Activated naive CD8-positive, alpha-beta T cell treated with anti-CD3 and anti-CD28 coated beads, Interleukin-2, amount 50 U/mL, for 16 hours (primary cell): ENCODE measurements around the gene LTF.

Source experiments
- DNase-seq: peaks from one replicate; pipeline ENCODE4 v3.0.0-alpha.2; 2020; ENCODE audit warnings: low read depth, low spot score

LTF gene

DNA sequence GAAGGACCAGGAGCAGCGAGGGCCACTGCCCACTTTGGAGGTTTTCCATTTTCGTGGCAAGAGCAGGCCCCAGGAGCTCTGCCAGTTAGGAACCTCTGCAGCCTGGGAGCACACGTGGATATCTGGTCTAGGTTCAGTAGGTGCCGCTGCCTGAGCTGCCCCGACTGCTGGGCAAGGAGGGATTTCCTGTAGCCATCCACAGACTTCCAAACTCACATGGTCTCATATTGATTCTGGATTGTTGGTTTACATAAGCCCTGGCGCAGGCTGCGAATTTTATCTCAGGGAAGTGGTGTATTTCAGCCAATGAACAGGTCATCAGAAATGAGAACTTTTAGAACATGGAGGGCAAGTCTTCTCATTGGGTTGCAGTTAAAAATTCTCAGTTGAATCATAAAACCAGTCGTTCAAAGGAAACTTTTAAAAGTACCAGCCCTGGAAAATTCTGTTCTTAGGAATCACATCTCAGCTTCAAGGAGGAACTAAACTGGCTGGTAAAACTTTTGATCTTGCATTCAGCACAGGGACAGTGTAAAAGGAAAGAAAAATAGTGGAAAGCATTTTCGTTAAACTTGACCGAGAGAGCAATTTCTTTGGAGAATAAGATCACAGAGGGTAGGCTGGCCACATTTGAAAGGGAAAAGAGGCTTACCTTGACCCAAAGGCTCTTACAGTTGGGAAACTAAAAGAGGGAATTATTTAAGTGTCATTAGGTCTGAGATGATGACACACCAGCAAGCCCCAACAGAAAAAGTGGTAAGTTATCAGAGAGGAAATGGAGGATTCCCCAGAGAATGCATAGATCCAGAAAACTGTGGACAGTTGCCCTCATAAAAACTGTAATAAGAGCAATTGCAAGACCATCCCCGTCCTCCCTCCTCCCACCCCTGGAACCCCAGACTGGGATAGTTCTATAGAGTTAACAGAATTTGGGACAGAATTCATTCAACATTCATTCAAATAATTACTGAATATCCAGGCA lies 26.7 kb upstream of the LTF start:
- DNase-seq = no peak

DNA sequence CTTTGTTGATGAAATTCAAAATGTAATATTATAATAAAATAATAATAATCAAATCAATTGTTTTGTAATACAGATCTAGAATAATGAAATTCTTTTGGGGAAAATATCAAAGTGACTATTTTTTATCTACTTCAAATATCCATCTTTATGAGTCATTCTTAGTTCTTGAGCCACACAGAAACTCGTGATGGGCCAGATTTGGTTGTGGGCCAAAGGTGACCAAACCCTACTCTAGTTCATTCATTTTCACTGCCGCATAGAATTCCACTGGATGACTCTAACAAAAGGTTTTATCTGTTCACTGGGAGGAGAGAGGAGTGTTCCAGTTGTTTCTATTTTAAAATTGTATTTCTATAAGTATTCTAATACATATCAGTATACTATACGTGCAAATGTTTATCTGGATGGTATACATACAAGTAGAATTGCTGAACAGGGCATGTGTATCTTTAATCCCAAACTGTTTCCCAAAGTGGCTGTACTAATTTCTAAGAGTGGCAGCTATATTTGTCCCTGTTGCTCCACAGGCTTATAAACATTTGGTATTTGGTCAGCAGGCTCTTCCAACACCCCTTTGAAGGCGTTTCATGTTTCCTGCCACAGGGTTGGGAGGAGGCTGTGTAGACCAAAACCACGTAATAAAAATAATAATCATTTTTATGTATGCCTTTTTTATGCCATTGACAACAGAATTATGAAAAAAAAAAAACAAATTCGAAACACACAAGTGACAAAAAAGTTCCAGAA lies 25.8 kb upstream of the LTF start:
- DNase-seq = no peak

DNA sequence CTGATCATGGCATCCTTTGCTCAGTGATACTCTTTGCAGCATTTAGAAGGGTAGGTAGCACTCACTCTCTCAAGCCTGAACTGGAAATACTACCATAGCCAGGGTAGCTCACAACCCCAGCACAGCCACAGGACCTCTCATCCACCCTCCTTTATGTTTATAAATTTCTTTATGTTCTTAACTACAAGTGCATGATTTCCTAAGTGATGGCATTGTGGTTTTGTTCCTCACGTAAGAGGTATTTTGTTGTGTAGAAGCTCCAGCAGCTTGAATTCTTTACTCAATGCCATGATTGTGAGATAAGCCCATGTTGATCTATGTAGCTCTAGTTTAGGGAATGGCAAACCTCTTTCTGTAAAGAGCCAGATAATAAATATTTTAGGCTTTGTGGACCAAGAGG lies 25.2 kb upstream of the LTF start:
- no peak for DNase-seq

DNA sequence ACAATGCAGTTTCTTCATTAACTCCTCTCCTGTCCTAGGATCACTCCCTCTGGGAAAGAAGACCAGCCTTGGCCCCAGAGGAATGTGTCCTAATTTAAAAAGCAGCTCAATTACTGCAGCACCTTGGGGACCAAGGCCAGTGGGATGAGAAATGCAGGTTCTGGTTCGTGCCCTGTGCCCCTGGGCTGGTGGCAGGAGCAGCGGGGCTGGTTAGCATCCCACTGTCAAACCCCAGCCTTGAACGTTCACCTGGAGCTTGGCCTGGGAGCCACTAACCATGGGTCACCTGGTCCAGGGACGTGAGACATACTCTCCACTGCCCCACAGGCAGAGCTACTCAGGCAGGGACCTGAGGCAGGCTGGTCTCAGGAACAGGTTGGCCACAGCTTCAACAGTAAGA lies 24.7 kb upstream of the LTF start:
- DNase-seq = no peak

DNA sequence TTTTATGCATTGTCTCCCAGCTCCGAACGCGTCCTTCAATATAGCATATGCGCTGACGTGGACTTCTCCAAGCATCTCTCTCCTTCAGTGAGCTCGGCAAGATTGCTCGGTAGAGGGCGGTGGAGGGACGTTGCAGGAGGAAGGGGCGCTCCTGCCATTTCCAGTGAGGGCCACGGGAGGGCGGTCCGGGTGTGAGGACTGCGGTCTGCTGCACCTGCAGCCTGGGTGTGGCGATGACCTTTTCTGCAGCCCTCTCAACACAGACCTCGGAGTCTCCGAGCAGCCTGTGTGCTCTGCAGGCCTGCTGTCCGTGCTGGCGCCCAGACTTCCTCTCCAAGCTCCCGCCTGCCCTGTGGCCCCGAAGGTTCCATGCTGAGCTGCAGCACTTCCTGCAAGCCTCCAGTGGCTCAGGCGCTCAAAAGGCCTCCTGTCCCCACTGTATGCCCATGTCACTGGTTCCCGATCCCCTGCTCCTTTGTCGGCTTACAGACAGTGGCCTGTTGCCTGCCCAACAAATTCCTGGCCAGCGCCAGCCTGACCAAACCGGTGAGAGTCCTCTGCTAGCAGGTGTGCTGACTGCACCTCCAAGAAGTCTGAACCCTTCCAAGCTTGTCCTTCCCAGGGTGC lies 24.1 kb upstream of the LTF start:
- DNase-seq = peak; percentile 86

DNA sequence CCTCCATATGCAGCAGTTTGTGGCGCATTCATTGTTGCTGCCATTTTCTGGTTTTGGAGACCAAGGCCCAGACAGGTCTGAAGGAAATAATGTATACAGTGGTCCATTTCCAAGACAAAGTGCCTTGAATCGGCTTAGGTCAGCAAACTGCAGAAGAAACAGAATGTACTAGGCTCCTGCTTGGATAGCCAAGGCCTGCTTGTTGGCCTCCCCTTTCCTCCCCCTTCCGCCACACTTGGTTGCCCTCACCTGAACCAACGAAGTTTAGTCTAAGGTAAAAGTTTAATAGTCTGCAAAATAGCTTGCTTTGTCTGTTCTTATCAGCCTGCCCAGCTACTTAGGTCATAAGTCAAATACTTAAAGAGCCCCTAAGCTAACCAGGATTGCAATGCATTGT lies 21.1 kb upstream of the LTF start:
- no peak for DNase-seq

DNA sequence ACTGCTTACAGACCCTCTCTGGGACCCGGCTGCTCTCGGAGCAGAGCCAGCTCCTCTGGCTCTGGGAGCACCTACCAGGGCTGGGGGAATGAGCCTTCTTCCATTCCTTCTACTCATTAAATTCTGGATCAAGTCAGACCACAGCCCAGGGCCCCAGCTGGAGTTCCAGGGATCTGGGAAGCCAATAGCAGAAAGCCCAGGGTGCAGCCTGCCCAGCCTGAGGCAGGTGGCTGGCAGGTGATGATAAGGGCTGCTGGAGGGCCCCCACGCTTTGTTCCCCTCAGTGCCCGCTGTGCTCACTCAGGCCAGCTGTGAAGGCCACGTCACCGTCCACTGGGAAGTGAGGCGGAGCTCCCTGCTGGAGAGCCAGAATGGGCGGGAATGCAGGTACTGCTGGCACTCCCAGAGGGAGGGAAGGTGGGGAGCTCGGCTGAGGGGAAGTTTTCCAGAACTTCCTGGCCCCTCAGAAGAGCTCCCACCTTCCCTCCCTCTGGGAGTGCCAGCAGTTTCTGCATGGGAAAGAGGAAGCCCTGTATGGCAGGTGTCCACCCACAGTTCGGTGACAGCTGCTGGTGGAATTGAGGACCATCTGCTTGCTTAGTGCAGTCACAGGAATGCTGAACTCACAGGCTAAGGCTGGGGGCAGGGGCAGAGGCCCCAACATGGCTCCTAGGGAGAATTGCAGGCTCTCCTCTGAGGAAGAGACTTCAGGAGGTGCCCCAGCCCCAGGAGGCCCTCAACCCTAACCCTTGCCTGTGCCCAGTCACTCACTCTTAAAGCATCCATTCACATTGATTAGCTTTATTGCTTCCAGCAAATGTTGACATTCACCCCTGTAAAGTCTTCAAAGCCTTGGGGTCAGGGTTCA lies 20.4 kb upstream of the LTF start:
- DNase-seq = no peak

DNA sequence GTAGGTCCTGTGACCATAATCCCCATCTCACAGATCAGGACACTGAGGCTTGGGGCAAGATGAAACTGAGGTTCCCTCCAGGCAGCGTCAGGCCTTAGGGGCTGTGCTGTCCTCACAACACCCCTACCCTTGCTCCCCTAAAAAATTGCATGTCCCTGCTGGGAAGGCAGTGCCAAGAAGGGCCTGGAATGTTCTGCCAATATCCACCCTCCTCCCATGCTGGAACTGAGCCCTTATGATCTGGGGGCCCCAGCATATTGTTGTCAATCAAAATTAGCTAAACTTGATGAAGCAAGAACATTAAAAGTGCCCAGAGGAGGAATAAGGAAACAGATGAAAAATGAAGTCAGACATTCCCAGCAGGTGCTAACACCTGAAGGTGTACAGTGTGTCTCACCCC lies 19.7 kb upstream of the LTF start:
- DNase-seq = no peak

DNA sequence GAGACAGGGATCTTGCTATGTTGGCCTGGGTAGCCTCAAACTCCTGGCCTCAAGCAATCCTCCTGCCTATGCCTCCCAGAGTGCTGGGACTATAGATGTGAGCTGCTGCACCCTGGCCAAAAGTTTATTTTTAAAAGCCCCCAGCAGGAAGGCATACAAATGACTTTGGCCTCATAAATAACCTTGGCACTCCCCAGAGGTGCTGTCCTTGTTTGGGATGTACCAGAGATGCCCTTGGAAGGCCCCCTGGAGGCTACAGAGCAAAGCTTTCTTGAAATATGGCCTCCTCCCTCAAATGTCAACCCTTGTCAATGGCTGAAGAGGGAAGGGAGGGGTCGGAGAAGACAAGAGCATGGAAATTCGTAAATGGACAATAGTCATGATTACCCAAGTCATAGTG lies 19.1 kb upstream of the LTF start:
- DNase-seq = no peak

DNA sequence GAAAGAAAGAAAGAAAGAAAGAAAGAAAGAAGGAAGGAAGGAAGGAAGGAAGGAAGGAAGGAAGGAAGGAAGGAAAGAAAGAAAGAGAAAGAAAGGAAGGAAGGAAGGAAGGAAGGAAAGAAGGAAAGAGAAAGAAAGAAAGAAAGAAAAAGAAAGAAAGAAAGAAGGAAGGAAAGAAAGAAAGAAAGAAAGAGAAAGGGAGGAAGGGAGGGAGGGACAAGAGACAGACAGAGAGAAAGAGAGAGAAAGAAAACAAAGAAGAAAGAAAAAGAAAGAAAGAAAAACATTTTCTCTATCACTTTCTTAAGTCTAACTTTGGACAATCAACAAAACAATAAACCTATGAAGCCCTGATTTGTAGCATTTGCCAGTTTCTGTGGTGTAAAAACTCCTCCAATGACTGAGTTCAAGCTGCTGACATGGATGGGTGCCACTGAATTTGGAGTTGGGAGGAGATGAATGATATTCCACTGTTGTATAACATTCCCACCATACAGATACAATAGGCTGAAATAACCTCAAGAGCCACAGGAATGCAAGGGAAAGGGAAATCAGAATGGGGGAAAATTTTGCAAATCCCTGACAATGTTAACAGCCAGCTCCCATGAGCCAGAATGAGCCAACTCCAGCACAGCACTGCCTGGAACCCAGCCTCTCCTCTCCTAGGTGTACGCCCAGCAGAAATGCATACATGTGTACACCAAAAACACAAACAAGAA lies 18.1 kb upstream of the LTF start:
- no peak for DNase-seq

DNA sequence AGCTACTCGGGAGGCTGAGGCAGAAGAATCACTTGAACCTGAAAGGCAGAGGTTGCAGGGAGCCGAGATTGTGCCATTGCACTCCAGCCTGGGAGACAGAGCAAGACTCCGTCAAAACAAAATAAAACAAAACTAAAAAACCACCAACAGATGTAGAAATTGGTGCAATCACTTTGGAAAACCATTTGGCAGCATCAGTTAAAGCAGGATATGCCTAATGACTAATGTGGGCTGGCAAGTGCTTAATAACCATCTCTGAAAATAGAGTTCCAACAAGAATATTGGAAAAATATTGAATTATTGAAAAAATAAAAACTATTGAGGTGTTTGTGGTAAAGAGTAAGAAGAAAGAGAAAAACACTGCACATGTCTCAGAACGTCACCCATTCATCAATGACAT lies 16.9 kb upstream of the LTF start:
- no peak for DNase-seq

DNA sequence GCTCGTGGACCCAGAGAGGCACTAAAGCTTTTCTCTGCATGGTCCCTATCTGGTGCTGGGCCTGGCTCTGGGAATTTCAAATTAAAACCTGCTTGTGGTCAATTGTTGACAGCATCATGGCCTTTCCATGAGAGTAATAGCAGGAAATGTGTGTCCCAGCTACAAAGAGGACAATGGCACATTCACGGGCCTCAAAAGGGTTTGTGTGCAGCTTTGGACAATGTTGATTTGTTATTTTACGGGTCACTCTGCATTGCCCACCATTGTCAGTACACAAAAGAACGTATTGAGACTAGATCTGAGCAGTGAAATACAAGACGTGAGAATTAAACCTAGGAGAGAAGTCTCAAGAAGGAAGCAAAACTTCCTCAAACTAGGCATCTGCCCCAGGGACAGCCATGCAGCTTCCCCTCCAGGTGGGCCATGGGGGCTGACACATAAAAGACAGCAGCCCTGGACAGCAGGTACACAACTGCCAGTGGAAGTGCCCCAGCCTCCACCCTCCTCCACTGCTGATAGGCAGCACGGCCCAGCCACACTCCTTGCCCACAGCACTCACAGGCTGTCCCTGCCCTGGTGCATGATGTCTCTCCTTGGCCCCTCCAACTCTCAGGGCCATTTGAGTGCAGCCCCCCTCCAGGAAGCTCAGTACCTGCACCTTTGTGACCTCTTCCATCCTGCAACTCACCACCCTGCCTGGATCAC lies 15.9 kb upstream of the LTF start:
- DNase-seq = no peak

DNA sequence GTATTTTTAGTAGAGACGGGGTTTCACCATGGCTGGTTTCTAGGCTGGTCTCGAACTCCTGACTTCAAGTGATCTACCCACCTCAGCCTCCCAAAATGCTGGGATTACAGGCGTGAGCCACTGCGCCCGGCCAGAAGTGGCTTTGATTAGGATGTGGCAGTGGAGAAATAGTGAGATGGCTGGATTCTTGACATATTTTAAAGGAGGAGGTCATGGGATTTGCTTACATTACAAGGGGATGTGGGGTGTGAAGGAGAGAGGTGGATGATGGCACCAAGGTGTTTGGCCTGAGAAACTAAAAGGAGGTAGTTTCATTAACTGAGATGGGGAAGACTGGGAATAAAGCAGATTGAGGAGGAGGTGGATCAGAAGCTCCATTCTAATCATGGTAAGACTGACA lies 15.0 kb upstream of the LTF start:
- no peak for DNase-seq

DNA sequence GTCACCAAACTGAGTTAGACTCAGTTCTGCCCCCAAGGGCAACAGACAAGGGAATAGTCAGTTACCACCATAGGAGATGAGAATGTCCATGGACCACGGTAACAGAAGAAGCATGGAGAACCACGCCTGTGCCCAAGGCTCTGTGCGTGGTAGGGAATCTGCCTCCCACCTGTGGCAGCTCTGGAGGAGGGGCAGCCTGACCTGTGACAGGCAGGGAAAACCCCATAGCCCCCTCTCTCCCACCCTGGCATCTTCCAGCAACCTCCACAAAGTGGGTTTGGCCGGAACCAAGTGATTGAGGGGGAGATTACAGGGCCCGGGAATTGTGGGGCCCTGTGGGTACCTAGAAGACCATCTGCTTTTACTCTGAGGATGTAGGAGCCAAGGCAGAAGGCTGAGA lies 14.3 kb upstream of the LTF start:
- no peak for DNase-seq

DNA sequence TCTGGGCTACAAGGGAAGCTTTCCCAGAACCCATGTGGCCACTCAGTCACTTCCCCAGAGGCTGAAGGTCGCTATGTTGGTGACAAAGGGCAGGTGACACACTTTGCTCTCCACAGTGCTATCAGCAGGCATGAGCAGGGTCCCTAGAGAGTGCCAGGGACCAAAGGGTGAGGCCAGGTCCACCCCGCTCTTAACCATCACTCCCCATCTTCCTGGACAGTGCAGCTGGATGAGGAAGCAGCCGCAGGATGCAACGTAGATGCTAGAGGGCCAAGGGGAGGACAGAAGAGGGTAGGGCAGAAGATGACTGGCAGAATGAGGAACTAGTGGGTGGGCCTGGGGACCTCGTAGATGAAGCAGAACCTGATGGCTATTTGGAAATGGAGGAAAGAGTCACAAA lies 13.6 kb upstream of the LTF start:
- DNase-seq = no peak

DNA sequence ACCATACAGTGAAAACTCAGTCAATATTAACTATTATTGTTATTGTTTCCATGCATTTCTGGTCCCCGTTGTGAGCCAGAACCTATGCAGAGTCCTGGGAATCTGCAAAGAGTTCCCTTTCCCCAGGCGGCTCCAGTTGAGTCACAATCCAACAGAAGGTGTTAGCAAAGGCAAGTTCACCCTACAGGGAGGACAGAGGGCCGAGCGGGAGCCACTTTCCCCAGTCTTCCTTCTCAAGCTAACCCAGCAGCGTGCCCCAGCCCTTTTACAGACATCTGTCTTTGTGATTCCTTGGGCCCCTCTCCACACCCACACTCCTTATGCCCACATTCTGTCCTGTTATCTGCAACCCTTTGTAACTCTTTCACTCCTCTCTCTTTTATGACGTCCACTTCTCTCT lies 13.1 kb upstream of the LTF start:
- no peak for DNase-seq

DNA sequence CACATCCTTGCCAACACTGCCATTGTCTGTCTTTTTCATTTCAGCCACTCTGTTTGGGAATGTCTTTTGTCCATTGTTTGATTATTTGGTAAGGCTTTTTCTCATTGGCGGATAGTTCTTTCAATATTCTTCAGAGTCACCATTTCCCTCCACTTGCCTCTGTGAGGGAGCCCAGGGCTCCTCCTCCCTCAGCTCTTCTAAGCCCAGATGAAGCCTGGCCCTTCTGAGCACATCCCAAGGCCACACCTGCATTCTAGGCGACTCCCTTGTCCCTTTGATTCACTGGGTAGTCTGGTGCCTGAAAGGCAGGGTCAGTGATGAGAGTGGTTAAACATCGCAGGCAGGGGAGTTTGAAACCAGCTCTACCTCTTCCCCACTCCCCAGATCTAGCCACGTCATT lies 12.4 kb upstream of the LTF start:
- DNase-seq = no peak

DNA sequence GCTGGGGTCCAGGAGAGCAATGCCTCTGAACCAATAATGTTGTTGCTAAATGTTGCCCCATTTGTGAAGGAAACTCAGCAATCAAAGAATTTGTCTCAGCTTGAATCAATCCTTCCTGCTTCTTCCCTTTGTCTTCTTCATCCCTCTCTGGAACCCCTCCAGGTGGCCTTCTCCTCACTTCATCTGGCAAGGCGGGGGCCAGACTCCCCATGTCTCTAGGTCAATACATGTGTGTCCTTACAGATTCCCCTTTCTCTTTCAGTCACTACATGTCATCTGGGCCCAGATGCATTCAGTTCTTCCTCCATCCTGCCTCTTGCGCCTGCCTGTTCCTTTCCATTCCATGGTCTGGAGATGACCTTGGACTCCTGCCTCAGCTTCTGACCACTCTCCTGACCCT lies 8.0 kb upstream of the LTF start:
- DNase-seq = no peak

DNA sequence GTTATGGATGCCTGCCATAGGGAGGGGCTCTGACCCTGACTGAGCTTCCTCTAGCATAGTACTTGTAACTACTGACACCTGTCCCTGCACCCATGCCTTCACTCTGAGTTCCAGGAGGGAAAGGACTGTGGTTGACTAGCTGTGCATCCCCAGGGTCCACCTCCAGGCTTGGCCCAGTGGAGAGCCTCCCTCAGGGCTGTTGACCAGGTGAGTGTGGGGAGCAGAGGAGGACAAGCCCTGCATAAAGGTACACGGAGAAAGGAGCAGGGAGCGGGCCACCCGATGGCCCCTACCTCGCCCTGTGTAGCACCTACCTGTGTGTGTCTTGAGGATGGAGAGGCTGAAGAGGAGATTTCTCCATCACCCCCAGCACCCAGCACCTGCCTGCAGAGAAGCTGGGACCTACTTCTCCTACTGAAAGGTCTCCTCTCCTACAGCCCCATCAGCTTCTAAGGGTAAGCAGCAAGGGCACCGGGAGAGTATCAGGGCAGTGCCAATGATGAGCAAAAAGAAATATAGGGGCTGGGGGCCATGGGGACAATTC lies 6.7 kb upstream of the LTF start:
- no peak for DNase-seq

DNA sequence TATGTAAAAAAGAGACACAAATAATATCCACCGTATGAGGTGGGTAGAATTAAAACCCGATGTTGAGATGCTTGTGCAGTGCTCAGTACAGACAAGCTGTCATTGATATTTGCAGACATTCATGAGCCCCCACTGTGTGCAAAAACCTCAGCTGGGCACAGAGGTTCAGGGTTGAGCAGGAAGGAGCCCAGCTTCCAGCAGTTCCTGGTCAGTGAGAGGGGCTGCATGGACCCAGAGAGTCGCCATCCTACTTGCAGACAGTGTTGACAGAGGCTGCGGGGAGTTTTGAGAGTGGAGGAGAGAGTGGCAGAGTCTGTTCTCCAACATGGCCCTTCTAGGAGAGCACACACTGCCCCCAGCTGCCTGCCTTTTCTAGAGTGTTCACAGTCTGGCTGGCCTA lies 6.1 kb upstream of the LTF start:
- no peak for DNase-seq
